Upper lobe of left lung (tissue), 6 donors: Measurements from ENCODE around the gene KRT35. TPM values are rescaled to one million over a fixed set of nuclear protein-coding genes. Genes with fewer than 3 reads are reported as not detected.
"Not testable (repeated sequence)": the region's sequence is repeated elsewhere in the genome, so short reads cannot be mapped to it uniquely, and the experiment has no call there.

Source experiments
- ATAC-seq, 2 donors: fragments of 200-7000 bp; cut with Tn5 transposase; one replicate each; pipeline ENCODE4 v1.9.1; 2022; ENCODE audit warnings: mild to moderate bottlenecking in 2 of 2, moderate library complexity in 2 of 2; ENCODE audit not compliant: low FRiP score in 2 of 2
- DNase-seq, 2 donors: peaks; one replicate each; pipeline ENCODE4 v3.0.0-alpha.2; 2019 to 2020
- H3K27ac ChIP-seq, 4 donors: fragments of 200-600 bp; sonication (generic); one replicate each; pipeline ENCODE4 v1.5.1; 2016 to 2019
- H3K27me3 ChIP-seq, 4 donors: fragments of 200-600 bp; sonication (generic); one replicate each; pipeline ENCODE4 v1.5.1; 2017 to 2019
- H3K36me3 ChIP-seq, 4 donors: fragments of 200-600 bp; sonication (generic); one replicate each; pipeline ENCODE4 v1.5.1; 2016 to 2019
- H3K4me1 ChIP-seq, 4 donors: fragments of 200-600 bp; sonication (generic); one replicate each; pipeline ENCODE4 v1.5.1; 2018 to 2019
- H3K4me3 ChIP-seq, 4 donors: fragments of 200-600 bp; sonication (generic); one replicate each; pipeline ENCODE4 v1.5.1; 2017 to 2019; ENCODE audit warnings: mild to moderate bottlenecking in 2 of 4, moderate library complexity in 1 of 4
- H3K9me3 ChIP-seq, 4 donors: fragments of 200-600 bp; sonication (generic); one replicate each; pipeline ENCODE4 v1.5.1; 2018 to 2019
- EP300 ChIP-seq, 4 donors: sonication (generic); formaldehyde crosslinking; IDR thresholded peaks; one replicate each; pipeline ENCODE4 v1.5.1; 2017; ENCODE audit warnings: antibody characterized with exemption in 4 of 4, control low read depth in 2 of 4
- POLR2A ChIP-seq, 4 donors: fragments of 450-650 bp; IDR thresholded peaks; one replicate each; pipeline ENCODE4 v1.5.1; 2016 to 2017; ENCODE audit warnings: antibody characterized with exemption in 4 of 4, mild to moderate bottlenecking in 2 of 4
- POLR2AphosphoS5 ChIP-seq, 2 donors: sonication (generic); formaldehyde crosslinking; IDR thresholded peaks; one replicate each; pipeline ENCODE4 v1.5.1; 2017; ENCODE audit warnings: antibody characterized with exemption in 2 of 2
- WGBS, 2 donors: methylation state at CpG; one replicate each; pipeline ENCODE4 v1.1.5; 2017 to 2018; 5-methylcytosine and 5-hydroxymethylcytosine counted together
- total RNA-seq, 6 donors: library from RNA; depleted of rRNA in 4 of 6; stranded (reverse); fragments of >200 nt in 4 of 6; gene quantifications; one replicate each; pipeline versions ENCODE4 v1.1.0 to v1.2.1, GENCODE V29; 2016 to 2021
- TF ChIP-seq, protein P1 (sequence below), 6 experiments: fragments of 450-650 bp in 4 of 6; fragments of 200-600 bp in 2 of 6; sonication (generic) in 2 of 6; IDR thresholded peaks; one replicate each; pipeline ENCODE4 v1.5.1; 2016 to 2019; ENCODE audit warnings: antibody characterized with exemption in 6 of 6
- donor health status: DM: no; HTN: no; CAD: no; lungs with moderate emphysema.
- donor health status: DM: no; HTN: yes; CAD: no; lungs with severe emphysema.

KRT35 gene
- total RNA-seq, 6 donors from 2014 or later: not detected

- 57% methylated on average over 4 to 5 of the region's 5 CpGs for WGBS, 2 donors
- no peak overlapping the region for H3K27ac ChIP-seq
- no peaks in the 10 kb centered on the region for H3K9me3 ChIP-seq
- TF ChIP-seq POLR2A (IDR thresholded peaks at IDR 0.05): no peak
- TF ChIP-seq, protein P1, sequence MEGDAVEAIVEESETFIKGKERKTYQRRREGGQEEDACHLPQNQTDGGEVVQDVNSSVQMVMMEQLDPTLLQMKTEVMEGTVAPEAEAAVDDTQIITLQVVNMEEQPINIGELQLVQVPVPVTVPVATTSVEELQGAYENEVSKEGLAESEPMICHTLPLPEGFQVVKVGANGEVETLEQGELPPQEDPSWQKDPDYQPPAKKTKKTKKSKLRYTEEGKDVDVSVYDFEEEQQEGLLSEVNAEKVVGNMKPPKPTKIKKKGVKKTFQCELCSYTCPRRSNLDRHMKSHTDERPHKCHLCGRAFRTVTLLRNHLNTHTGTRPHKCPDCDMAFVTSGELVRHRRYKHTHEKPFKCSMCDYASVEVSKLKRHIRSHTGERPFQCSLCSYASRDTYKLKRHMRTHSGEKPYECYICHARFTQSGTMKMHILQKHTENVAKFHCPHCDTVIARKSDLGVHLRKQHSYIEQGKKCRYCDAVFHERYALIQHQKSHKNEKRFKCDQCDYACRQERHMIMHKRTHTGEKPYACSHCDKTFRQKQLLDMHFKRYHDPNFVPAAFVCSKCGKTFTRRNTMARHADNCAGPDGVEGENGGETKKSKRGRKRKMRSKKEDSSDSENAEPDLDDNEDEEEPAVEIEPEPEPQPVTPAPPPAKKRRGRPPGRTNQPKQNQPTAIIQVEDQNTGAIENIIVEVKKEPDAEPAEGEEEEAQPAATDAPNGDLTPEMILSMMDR (IDR thresholded peaks at IDR 0.05): no peak
- TF ChIP-seq POLR2AphosphoS5 (IDR thresholded peaks at IDR 0.05): no peak
- TF ChIP-seq EP300 (IDR thresholded peaks at IDR 0.05): no peak
- no peaks in the 10 kb centered on the region for H3K36me3 ChIP-seq
- DNase-seq: no peak
- no peaks in the 10 kb centered on the region for H3K4me1 ChIP-seq
- H3K4me3 ChIP-seq: no peak overlapping the region
- H3K27me3 ChIP-seq: no peaks in the 10 kb centered on the region
- no peak for ATAC-seq
Observed at GRCh38 chr17:41434415-41434814, 46.5 kb downstream of the KRT35 start.

DNA sequence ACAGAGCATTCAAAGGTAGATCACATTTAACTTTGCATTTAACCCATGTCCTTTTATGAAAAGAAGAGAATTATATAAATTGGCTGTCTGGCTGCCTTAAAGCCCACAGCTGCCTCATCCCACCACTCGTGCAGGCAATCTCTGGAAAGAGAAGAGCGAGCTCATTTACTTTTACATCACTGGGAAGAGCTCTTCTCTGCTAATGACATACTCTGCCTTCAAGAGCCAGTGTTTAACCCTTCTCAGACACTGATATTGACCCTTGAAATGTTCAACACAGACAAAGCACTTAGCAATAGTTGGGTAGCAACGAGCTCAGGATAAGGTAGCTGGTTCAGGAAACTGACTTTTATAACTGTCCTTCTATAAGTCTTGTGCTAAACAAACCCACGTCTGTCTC, 46.9 kb downstream of the KRT35 start:
- Histone ChIP-seq H3K4me3 (no peak overlapping the region), H3K4me1 (no peaks in the 10 kb centered on the region), H3K27ac (no peak overlapping the region), H3K27me3 (no peaks in the 10 kb centered on the region), H3K9me3 (no peaks in the 10 kb centered on the region), H3K36me3 (no peaks in the 10 kb centered on the region)
- no peak for ATAC-seq
- 51 to 62% methylated on average over 4 of the region's 4 CpGs for WGBS, 2 donors
- TF ChIP-seq POLR2A (IDR thresholded peaks at IDR 0.05): no peak
- no peak for TF ChIP-seq EP300 (IDR thresholded peaks at IDR 0.05)
- no peak for TF ChIP-seq POLR2AphosphoS5 (IDR thresholded peaks at IDR 0.05)
- TF ChIP-seq, protein P1 (IDR thresholded peaks at IDR 0.05): no peak
- DNase-seq: no peak

- WGBS, 2 donors: 63 to 70% methylated on average over 4 of the region's 4 CpGs
- Histone ChIP-seq H3K27ac (no peak overlapping the region), H3K4me1 (no peaks in the 10 kb centered on the region), H3K27me3 (no peaks in the 10 kb centered on the region), H3K36me3 (no peaks in the 10 kb centered on the region), H3K9me3 (no peaks in the 10 kb centered on the region), H3K4me3 (no peak overlapping the region)
- ATAC-seq: no peak
- DNase-seq: no peak
- no peak for TF ChIP-seq POLR2A (IDR thresholded peaks at IDR 0.05)
- TF ChIP-seq, protein P1 (IDR thresholded peaks at IDR 0.05): no peak
- TF ChIP-seq EP300 (IDR thresholded peaks at IDR 0.05): no peak
- no peak for TF ChIP-seq POLR2AphosphoS5 (IDR thresholded peaks at IDR 0.05)
Observed at GRCh38 chr17:41433586-41433985, 47.4 kb downstream of the KRT35 start.

DNA sequence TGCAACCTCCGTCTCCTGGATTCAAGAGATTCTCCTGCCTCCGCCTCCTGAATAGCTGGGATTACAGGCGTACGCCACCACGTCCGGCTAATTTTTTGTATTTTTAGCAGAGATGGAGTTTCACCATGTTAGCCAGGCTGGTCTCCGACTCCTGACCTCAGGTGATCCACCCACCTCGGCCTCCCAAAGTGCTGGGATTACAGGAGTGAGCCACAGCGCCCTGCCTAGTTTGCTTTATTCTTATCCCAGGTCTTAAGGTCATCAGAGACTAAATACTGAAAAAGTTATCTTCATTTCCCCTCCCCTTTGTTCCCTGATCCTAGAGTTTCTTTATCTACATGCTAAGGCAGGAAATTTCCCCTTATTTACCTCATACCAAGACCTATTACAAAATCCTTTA, 50.6 kb downstream of the KRT35 start:
- not testable (repeated sequence) for H3K27ac ChIP-seq, H3K36me3 ChIP-seq, H3K4me1 ChIP-seq, H3K27me3 ChIP-seq, H3K4me3 ChIP-seq, H3K9me3 ChIP-seq, ATAC-seq, DNase-seq
- 86 to 87% methylated on average over 9 of the region's 9 CpGs for WGBS, 2 donors

DNA sequence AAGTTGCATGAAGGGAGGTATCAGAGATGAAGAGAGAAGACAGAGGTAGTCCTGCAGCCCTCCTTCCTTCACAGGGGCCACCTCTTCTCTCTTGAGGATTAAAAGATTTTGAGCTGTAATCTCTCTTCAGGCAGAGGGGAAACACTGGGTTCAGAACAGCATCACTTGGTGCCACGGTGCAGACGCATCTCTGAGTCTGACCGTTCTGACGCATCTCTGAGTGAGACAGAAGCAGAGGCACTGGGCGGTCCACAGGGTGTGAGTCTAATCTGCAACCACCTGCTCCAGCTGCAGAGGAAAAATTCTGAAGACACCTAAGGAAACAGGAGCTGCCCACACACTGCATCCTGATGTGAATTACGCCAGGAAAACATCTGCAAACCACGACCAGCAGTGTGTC, 51.3 kb downstream of the KRT35 start:
- Histone ChIP-seq H3K27ac (no peak overlapping the region), H3K9me3 (no peaks in the 10 kb centered on the region), H3K27me3 (no peaks in the 10 kb centered on the region), H3K36me3 (no peaks in the 10 kb centered on the region), H3K4me1 (no peaks in the 10 kb centered on the region), H3K4me3 (no peak overlapping the region)
- TF ChIP-seq, protein P1 (IDR thresholded peaks at IDR 0.05): no peak
- DNase-seq: no peak
- ATAC-seq: no peak
- 79 to 80% methylated on average over 7 of the region's 7 CpGs for WGBS, 2 donors
